ENCODE measurements around the gene KCTD20. TPM values are rescaled to one million over a fixed set of nuclear protein-coding genes. Genes with fewer than 3 reads are reported as not detected.
"Not testable (repeated sequence)": the region's sequence is repeated elsewhere in the genome, so short reads cannot be mapped to it uniquely, and the experiment has no call there.

The KCTD20 gene
- total RNA-seq, 4 donors from 2014 or later = 47.3 to 78.2 (median 63.0) TPM

DNA sequence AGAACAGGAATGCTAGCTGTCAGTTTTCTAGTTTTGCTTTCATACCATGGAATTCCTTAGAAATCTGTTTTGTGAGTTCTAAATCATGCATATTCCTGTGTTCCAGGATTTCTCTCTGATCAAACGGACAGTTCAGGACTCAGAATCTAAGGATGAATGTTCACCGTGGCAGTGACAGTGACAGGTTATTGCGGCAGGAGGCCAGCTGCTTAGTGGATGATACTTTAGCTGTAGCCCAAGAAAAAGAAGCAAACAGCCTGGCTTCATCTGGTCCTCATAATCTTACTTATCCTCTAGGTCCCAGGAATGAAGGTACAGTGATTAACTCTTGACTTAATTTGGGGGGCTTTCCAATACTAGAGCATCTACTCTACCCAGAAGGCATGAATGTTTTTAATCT lies 27.1 kb downstream of the KCTD20 start:
- H3K4me3 ChIP-seq = no peak overlapping the region
- H3K27ac ChIP-seq (replicated peaks in 1 of 4) = no peak overlapping the region
- WGBS = 83% methylated on average over 3 of the region's 3 CpGs
- intact Hi-C loops (cut with DNase I) = no loop called here
- H3K4me1 ChIP-seq = peaks cover 0 to 7% (median 0%) of the 10 kb centered on the region in 4 donors
- TF ChIP-seq POLR2AphosphoS5 (IDR thresholded peaks at IDR 0.05) (no peak), POLR2A (IDR thresholded peaks at IDR 0.05; ENCODE audit: low read depth) (no peak), CTCF (IDR thresholded peaks at IDR 0.05) (no peak), EP300 (IDR thresholded peaks at IDR 0.05) (no peak)
- no peaks in the 10 kb centered on the region for H3K9me3 ChIP-seq
- DNase-seq (ENCODE audit: extremely low spot score) = no peak
- H3K27me3 ChIP-seq = no peaks in the 10 kb centered on the region
- peaks cover 0 to 45% (median 33%) of the 10 kb centered on the region in 4 donors for H3K36me3 ChIP-seq

DNA sequence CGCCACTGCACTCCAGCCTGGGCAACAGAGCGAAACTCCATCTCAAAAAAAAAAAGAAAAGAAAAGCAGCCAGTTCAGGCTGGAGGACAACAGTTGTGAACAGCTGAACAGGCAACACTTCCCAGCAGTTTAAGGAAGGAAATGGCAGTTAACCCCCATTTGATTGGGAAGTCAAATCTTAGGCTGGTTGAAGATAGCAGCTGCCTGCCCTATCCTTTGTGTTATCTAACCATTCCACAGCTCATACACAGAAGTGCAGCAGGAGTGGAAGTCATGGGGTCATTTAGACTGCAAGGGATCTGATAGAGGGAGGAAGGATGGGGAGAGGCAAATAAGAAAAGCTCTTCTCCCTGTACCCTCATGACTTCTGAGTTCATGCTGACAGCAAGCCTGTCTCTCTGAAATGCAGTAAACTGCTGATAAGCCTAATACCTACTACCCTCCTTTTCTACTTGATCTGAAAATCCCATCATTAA lies 35.3 kb downstream of the KCTD20 start:
- WGBS = 82% methylated on average over 2 of the region's 2 CpGs
- TF ChIP-seq EP300 (IDR thresholded peaks at IDR 0.05) = no peak
- no peak for TF ChIP-seq POLR2A (IDR thresholded peaks at IDR 0.05; ENCODE audit: low read depth)
- TF ChIP-seq POLR2AphosphoS5 (IDR thresholded peaks at IDR 0.05) = no peak
- no peak for TF ChIP-seq CTCF (IDR thresholded peaks at IDR 0.05)
- no peak overlapping the region for H3K27ac ChIP-seq (replicated peaks in 1 of 4)
- no peak for DNase-seq (ENCODE audit: extremely low spot score)
- peaks cover 24 to 67% (median 50%) of the 10 kb centered on the region in 4 donors for H3K36me3 ChIP-seq
- H3K4me1 ChIP-seq = peaks cover 0 to 8% (median 0%) of the 10 kb centered on the region in 4 donors
- intact Hi-C loops (cut with DNase I) = no loop called here
- no peak overlapping the region for H3K4me3 ChIP-seq
- no peaks in the 10 kb centered on the region for H3K27me3 ChIP-seq
- H3K9me3 ChIP-seq = no peaks in the 10 kb centered on the region

GRCh38 chr6:36479256-36479655 lies 36.5 kb downstream of the KCTD20 start:
- no peak overlapping the region for H3K4me3 ChIP-seq
- H3K27me3 ChIP-seq = no peaks in the 10 kb centered on the region
- H3K4me1 ChIP-seq = peaks cover 0 to 8% (median 0%) of the 10 kb centered on the region in 4 donors
- WGBS = 52% methylated on average over 1 of the region's 1 CpG
- no peak overlapping the region for H3K27ac ChIP-seq (replicated peaks in 1 of 4)
- no peak for TF ChIP-seq EP300 (IDR thresholded peaks at IDR 0.05)
- TF ChIP-seq POLR2A (IDR thresholded peaks at IDR 0.05; ENCODE audit: low read depth) = no peak
- TF ChIP-seq POLR2AphosphoS5 (IDR thresholded peaks at IDR 0.05) = no peak
- TF ChIP-seq CTCF (IDR thresholded peaks at IDR 0.05) = no peak
- no peak for DNase-seq (ENCODE audit: extremely low spot score)
- peaks cover 24 to 69% (median 52%) of the 10 kb centered on the region in 4 donors for H3K36me3 ChIP-seq
- intact Hi-C loops (cut with DNase I) = no loop called here
- H3K9me3 ChIP-seq = no peaks in the 10 kb centered on the region

DNA sequence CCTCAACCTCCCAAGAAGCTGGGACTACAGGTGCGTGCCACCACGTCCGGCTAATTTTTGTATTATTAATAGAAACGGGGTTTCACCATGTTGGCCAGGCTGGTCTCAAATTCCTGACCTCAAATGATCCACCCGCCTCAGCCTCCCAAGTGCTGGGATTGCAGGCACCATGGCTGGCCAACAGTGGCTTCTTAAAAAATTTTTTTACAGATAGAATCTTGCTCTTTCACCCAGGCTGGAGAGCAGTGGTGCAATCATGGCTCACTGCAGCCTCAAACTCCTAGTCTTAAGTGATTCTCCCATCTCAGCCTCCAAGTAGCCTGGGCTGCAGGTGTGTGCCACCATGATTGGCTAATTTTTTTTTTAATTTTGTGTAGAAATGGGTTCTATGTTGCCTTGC lies 40.5 kb downstream of the KCTD20 start:
- 94% methylated on average over 5 of the region's 5 CpGs for WGBS
- intact Hi-C loops (cut with DNase I); H3K9me3 ChIP-seq; DNase-seq (ENCODE audit: extremely low spot score); H3K4me3 ChIP-seq; H3K27me3 ChIP-seq; H3K27ac ChIP-seq (replicated peaks in 1 of 4): not testable (repeated sequence)
- peaks cover under 1 to 17% (median 10%) of the 10 kb centered on the region in 4 donors for H3K4me1 ChIP-seq
- peaks cover 24 to 90% (median 78%) of the 10 kb centered on the region in 4 donors for H3K36me3 ChIP-seq

DNA sequence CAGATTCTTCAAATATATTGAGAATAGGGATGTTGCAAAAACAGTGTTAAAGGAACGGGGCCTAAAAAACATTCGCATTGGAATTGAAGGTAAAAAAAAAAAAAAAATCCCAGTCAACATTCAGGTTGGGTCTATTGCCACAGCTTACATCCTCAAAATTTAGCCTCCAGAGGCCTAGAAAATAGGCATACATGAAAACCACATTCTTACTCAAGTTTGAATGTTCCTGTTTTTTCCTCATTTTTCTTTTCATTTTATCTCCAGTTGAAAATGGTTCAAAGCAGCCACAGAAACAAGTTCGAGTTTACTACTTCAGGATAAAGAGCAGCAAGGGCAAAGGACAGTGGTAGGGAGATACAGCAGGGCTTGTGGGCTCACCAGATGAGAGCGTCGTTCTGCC lies 41.9 kb downstream of the KCTD20 start:
- Histone ChIP-seq H3K36me3 (peaks cover 24 to 78% (median 70%) of the 10 kb centered on the region in 4 donors), H3K27me3 (no peaks in the 10 kb centered on the region), H3K4me1 (peaks cover 5 to 13% (median 12%) of the 10 kb centered on the region in 4 donors), H3K27ac (replicated peaks in 1 of 4) (no peak overlapping the region), H3K4me3 (no peak overlapping the region), H3K9me3 (no peaks in the 10 kb centered on the region)
- 88% methylated on average over 5 of the region's 5 CpGs for WGBS
- DNase-seq (ENCODE audit: extremely low spot score) = no peak
- intact Hi-C loops (cut with DNase I) = no loop called here
- TF ChIP-seq POLR2A (IDR thresholded peaks at IDR 0.05; ENCODE audit: low read depth) = no peak
- no peak for TF ChIP-seq POLR2AphosphoS5 (IDR thresholded peaks at IDR 0.05)
- no peak for TF ChIP-seq CTCF (IDR thresholded peaks at IDR 0.05)
- no peak for TF ChIP-seq EP300 (IDR thresholded peaks at IDR 0.05)
